Endothelial cell of umbilical vein (primary cell): ENCODE data around the gene RIC1. TPM values are rescaled to one million over a fixed set of nuclear protein-coding genes. Genes with fewer than 3 reads are reported as not detected.

ENCODE experiments used
- BruUV-seq: library from RNA; stranded (reverse); fragments of 400-500 nt; replicated peaks from 2 replicates; lab custom pipeline; 2021; lab: Mats Ljungman, UMichigan
- CTCF ChIA-PET: fragments of 300-600, 350-600 bp; sonication (Branson Sonifier 250); formaldehyde crosslinking; loops from one replicate; lab custom pipeline; 2021; ENCODE audit warnings: antibody characterized with exemption, inconsistent platforms; lab: Charles Lee
- POLR2A ChIA-PET: fragments of 300-600, 350-600 bp; sonication (Branson Sonifier 250); formaldehyde crosslinking; loops from one replicate; lab custom pipeline; 2021; ENCODE audit warnings: antibody characterized with exemption, inconsistent platforms; lab: Charles Lee
- DNase-seq: peaks from one replicate; pipeline ENCODE4 v3.0.0-alpha.2; 2011; ENCODE audit warnings: low read depth, low spot score
- FAIRE-seq: peaks from 2 replicates; lab custom pipeline; 2011; peaks lifted over from hg19 to GRCh38; lab: Jason Lieb, UNC
- H2AFZ ChIP-seq: 2 replicates; pipeline ENCODE4 v1.6.0; 2012; ENCODE audit warnings: low read depth, low read length, control low read depth, inconsistent platforms
- H3K27ac ChIP-seq: 2 replicates; pipeline ENCODE4 v1.5.1; 2011; ENCODE audit warnings: low read depth, mild to moderate bottlenecking, control low read depth, low read length, moderate library complexity; ENCODE audit not compliant: insufficient read depth
- H3K27me3 ChIP-seq, 2 experiments: 2 replicates each; pipeline versions ENCODE4 v1.6.0 to v1.6.1; 2011; ENCODE audit warnings: low read length in 2 of 2, mixed read lengths in 1 of 2; ENCODE audit not compliant: control insufficient read depth in 2 of 2, insufficient read depth in 2 of 2
- H3K36me3 ChIP-seq, 2 experiments: 2 replicates in 1 of 2; 3 replicates in 1 of 2; pipeline ENCODE4 v1.5.1; 2011; ENCODE audit warnings: low read length in 2 of 2, mild to moderate bottlenecking in 1 of 2, moderate library complexity in 1 of 2; ENCODE audit not compliant: control insufficient read depth in 2 of 2, insufficient read depth in 2 of 2; ENCODE audit errors: extremely low read depth in 1 of 2
- H3K4me1 ChIP-seq: 3 replicates; pipeline ENCODE4 v1.5.1; 2011; ENCODE audit warnings: mild to moderate bottlenecking, low read length; ENCODE audit not compliant: control insufficient read depth, insufficient read depth; ENCODE audit errors: extremely low read depth
- H3K4me2 ChIP-seq: 2 replicates; pipeline ENCODE4 v1.6.1; 2011; ENCODE audit warnings: low read length, control low read depth, mixed read lengths; ENCODE audit not compliant: insufficient read depth
- H3K4me3 ChIP-seq, 3 experiments: fragments of 200-600 bp in 1 of 3; sonication (generic), shearing (Covaris generic) in 1 of 3; replicated peaks in 1 of 3; 2 replicates each; pipeline ENCODE4 v1.5.1; 2011 to 2016; ENCODE audit warnings: control low read depth in 3 of 3, low read length in 3 of 3, mild to moderate bottlenecking in 2 of 3, inconsistent platforms in 1 of 3, low read depth in 1 of 3, moderate library complexity in 1 of 3; ENCODE audit not compliant: insufficient read depth in 1 of 3
- H3K79me2 ChIP-seq: 2 replicates; pipeline ENCODE4 v1.6.0; 2012; ENCODE audit warnings: low read length, inconsistent platforms; ENCODE audit not compliant: control insufficient read depth, insufficient read depth
- H3K9ac ChIP-seq: replicated peaks from 2 replicates; pipeline ENCODE3; 2011; ENCODE audit warnings: low read length, control low read depth; ENCODE audit not compliant: insufficient read depth; ENCODE audit errors: extremely low read depth
- H3K9me1 ChIP-seq: replicated peaks from 3 replicates; pipeline ENCODE4 v1.6.0; 2011; ENCODE audit warnings: mild to moderate bottlenecking, low read length; ENCODE audit not compliant: control insufficient read depth, insufficient read depth; ENCODE audit errors: extremely low read depth
- H3K9me3 ChIP-seq: replicated peaks from 2 replicates; pipeline ENCODE4 v1.5.1; 2012; ENCODE audit warnings: low read length, inconsistent platforms; ENCODE audit not compliant: control insufficient read depth, insufficient read depth
- H4K20me1 ChIP-seq: replicated peaks from 2 replicates; pipeline ENCODE3; 2011; ENCODE audit warnings: mild to moderate bottlenecking, low read length; ENCODE audit not compliant: control insufficient read depth, insufficient read depth; ENCODE audit errors: extremely low read depth
- CTCF ChIP-seq, 2 donors: IDR thresholded peaks; 1 replicate in 1 of 2; 2 replicates in 1 of 2; pipeline ENCODE4 v1.5.1; 2011; ENCODE audit warnings: low read length in 2 of 2, mild to moderate bottlenecking in 2 of 2, moderate library complexity in 2 of 2, control low read depth in 1 of 2, inconsistent platforms in 1 of 2, low read depth in 1 of 2; ENCODE audit not compliant: insufficient read depth in 1 of 2; ENCODE audit errors: extremely low read depth in 1 of 2
- FOS ChIP-seq: IDR thresholded peaks from 2 replicates; pipeline ENCODE4 v1.6.1; 2011; ENCODE audit warnings: mild to moderate bottlenecking, low read length, moderate library complexity, borderline replicate concordance; ENCODE audit not compliant: insufficient read depth
- GATA2 ChIP-seq: IDR thresholded peaks from 2 replicates; pipeline ENCODE4 v1.7.0; 2011; ENCODE audit warnings: low read depth, mild to moderate bottlenecking, moderate library complexity, mixed read lengths, low read length; ENCODE audit not compliant: insufficient read length, insufficient read depth
- JUN ChIP-seq: IDR thresholded peaks from 2 replicates; pipeline ENCODE4 v1.6.1; 2011; ENCODE audit warnings: borderline replicate concordance, low read depth; ENCODE audit not compliant: insufficient read length, insufficient read depth
- MAX ChIP-seq: IDR thresholded peaks from 2 replicates; pipeline ENCODE4 v1.6.1; 2011; ENCODE audit not compliant: insufficient read depth, insufficient read length
- MYC ChIP-seq: IDR thresholded peaks from one replicate; pipeline ENCODE4 v1.6.1; 2011; ENCODE audit warnings: mild to moderate bottlenecking, low read depth, low read length
- POLR2A ChIP-seq: IDR thresholded peaks from 2 replicates; pipeline ENCODE4 v1.6.1; 2012; ENCODE audit warnings: low read depth, mild to moderate bottlenecking, control low read depth, low read length
- POLR2AphosphoS5 ChIP-seq: IDR thresholded peaks from 2 replicates; pipeline ENCODE4 v1.6.1; 2012; ENCODE audit warnings: low read depth, mild to moderate bottlenecking, control low read depth, low read length, moderate library complexity; ENCODE audit not compliant: insufficient read depth
- dilution Hi-C: fragments of 300-500 bp; cut with MboI; formaldehyde crosslinking; loops from one replicate; pipeline ENCODE4 v1.15.0; 2019; ENCODE audit warnings: low sequenced_read_pairs; ENCODE audit not compliant: extremely low pct_ligation_motif_present
- intact Hi-C: fragments of 100-400 bp; cut with micrococcal nuclease; formaldehyde crosslinking; loops from one replicate; pipeline ENCODE4 v1.10.0; 2022
- polyA plus RNA-seq, 4 experiments: library from polyadenylated mRNA; depleted of rRNA in 3 of 4; stranded (reverse) in 3 of 4; unstranded in 1 of 4; fragments of >200 nt; gene quantifications; 2 replicates each; pipeline versions ENCODE4 v1.2.1 to v1.2.3, GENCODE V29; 2011 to 2012; ENCODE audit warnings: missing spikeins in 1 of 4
- total RNA-seq: library from RNA; stranded (reverse); gene quantifications from 2 replicates; pipeline ENCODE4 v1.2.3, GENCODE V29; 2021

RIC1 gene
- total and polyA plus RNA-seq, 2 donors (not counting 3 experiments of a cell fraction or from before 2014, with no cell fraction given), result 14.0 to 23.5 TPM

- Histone ChIP-seq H3K79me2 (no peaks in the 10 kb centered on the region), H3K36me3 (no peaks in the 10 kb centered on the region), H4K20me1 (no peaks in the 10 kb centered on the region), H2AFZ (no peak overlapping the region), H3K9me3 (no peaks in the 10 kb centered on the region), H3K9me1 (no peaks in the 10 kb centered on the region), H3K4me1 (peaks cover 2% of the 10 kb centered on the region), H3K9ac (no peak overlapping the region), H3K27ac (no peak overlapping the region), H3K4me2 (no peak overlapping the region), H3K4me3 (no peak overlapping the region), H3K27me3 (no peaks in the 10 kb centered on the region)
- ChIA-PET POLR2A (no interaction called here), CTCF (interaction anchor here (1.6 to 4.0 kb wide), 2 partner anchors 99 to 258 kb away, joined by 4 to 110 read pairs; no protein-coding TSS in a partner anchor)
- no peak for DNase-seq
- no TSS peak for BruUV-seq
- FAIRE-seq, result no peak
- intact Hi-C loops, result loop anchor here (10.0 kb wide), 1 partner anchor 399 kb away; no protein-coding TSS in a partner anchor
- dilution Hi-C loops, result no loop called here
- TF ChIP-seq JUN (no peak), MYC (no peak), MAX (no peak), GATA2 (no peak), FOS (no peak), POLR2A (no peak), POLR2AphosphoS5 (no peak), CTCF (IDR thresholded peaks at IDR 0.05; ENCODE audit: extremely low read depth in 1 of 2, insufficient read depth in 1 of 2, low read depth in 1 of 2, low read length in 2 of 2) (no peak)
Observed at GRCh38 chr9:5796298-5796697, 167.4 kb downstream of the RIC1 start.
